Spleen (tissue), 7 donors: Measurements from ENCODE around the gene LPP.

ENCODE experiments used
- POLR2A ChIP-seq, 3 donors: fragments of 450-650 bp; IDR thresholded peaks; one replicate each; pipeline ENCODE4 v1.5.1; 2017; ENCODE audit warnings: antibody characterized with exemption in 3 of 3, mild to moderate bottlenecking in 1 of 3
- TF ChIP-seq, protein P1 (sequence below), 11 experiments: fragments of 200-600 bp in 7 of 11; fragments of 450-650 bp in 4 of 11; sonication (generic) in 4 of 11; IDR thresholded peaks in 8 of 11; conservative IDR thresholded peaks in 3 of 11; 1 replicate in 7 of 11; 2 replicates in 4 of 11; pipeline versions ENCODE4 v1.4.0 to v1.8.0; 2016 to 2021; ENCODE audit warnings: antibody characterized with exemption in 11 of 11, inconsistent platforms in 4 of 11, mild to moderate bottlenecking in 1 of 11
- donor health status: DM: no; HTN: no; CAD: no; lungs with moderate emphysema.
- donor health status: DM: no; HTN: no; CAD: no.
- donor health status: DM: no; HTN: no; CAD: no.

DNA sequence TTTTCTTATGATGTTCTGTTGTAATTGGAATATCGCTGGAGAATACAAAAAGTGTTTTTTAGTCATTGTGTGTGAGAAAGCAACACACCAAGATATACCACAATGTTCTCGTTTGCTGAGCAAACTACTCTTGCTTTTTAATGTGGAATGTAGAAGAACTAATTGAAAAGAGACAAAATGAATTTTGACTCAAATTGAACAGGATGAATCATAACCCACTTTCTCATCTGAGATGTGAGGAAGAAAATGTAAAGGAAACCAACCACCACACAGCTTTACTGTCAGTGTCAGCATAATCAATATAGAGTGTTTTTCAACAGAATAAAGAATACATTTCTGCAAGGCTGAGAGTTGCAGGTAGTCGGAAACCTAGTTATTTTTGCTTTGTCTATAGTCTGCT lies 569.0 kb downstream of the LPP start:
- TF ChIP-seq, protein P1, sequence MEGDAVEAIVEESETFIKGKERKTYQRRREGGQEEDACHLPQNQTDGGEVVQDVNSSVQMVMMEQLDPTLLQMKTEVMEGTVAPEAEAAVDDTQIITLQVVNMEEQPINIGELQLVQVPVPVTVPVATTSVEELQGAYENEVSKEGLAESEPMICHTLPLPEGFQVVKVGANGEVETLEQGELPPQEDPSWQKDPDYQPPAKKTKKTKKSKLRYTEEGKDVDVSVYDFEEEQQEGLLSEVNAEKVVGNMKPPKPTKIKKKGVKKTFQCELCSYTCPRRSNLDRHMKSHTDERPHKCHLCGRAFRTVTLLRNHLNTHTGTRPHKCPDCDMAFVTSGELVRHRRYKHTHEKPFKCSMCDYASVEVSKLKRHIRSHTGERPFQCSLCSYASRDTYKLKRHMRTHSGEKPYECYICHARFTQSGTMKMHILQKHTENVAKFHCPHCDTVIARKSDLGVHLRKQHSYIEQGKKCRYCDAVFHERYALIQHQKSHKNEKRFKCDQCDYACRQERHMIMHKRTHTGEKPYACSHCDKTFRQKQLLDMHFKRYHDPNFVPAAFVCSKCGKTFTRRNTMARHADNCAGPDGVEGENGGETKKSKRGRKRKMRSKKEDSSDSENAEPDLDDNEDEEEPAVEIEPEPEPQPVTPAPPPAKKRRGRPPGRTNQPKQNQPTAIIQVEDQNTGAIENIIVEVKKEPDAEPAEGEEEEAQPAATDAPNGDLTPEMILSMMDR (IDR thresholded peaks at IDR 0.05 in 8 of 11, conservative IDR thresholded peaks at IDR 0.05 in 3 of 11): no peak
- no peak for TF ChIP-seq POLR2A (IDR thresholded peaks at IDR 0.05)
